ENCODE results near the gene VWA5B1. TPM values are rescaled to one million over a fixed set of nuclear protein-coding genes. Genes with fewer than 3 reads are reported as not detected.

VWA5B1 gene
- total RNA-seq, 1 experiment from 2014 or later, result 0.10 TPM

- H3K27me3 ChIP-seq (ENCODE audit: control insufficient read depth, insufficient read depth, low read length), result peaks cover 3% of the 10 kb centered on the region; the same call in 1 of the 2 replicates
- H3K4me3 ChIP-seq (ENCODE audit: insufficient read depth, low read depth, low read length), result no peak overlapping the region
- no peaks in the 10 kb centered on the region for H3K36me3 ChIP-seq (replicated peaks; ENCODE audit: control insufficient read depth, insufficient read depth, low read length)
- DNase-seq, result no peak
These were observed 64.6 kb downstream of the VWA5B1 start for GRCh38 chr1:20355101-20355827.

- no peak overlapping the region for H3K4me3 ChIP-seq (ENCODE audit: insufficient read depth, low read depth, low read length)
- peaks cover 4% of the 10 kb centered on the region; the same call in 1 of the 2 replicates for H3K27me3 ChIP-seq (ENCODE audit: control insufficient read depth, insufficient read depth, low read length)
- H3K36me3 ChIP-seq (replicated peaks; ENCODE audit: control insufficient read depth, insufficient read depth, low read length), result no peaks in the 10 kb centered on the region
- DNase-seq, result no peak
These were observed 65.4 kb downstream of the VWA5B1 start for GRCh38 chr1:20355828-20356735.

GRCh38 chr1:20356850-20357459, 66.3 kb downstream of the VWA5B1 start:
- Histone ChIP-seq H3K36me3 (replicated peaks; ENCODE audit: control insufficient read depth, insufficient read depth, low read length) (no peaks in the 10 kb centered on the region), H3K27me3 (ENCODE audit: control insufficient read depth, insufficient read depth, low read length) (peaks cover 5% of the 10 kb centered on the region; the same call in 1 of the 2 replicates), H3K4me3 (ENCODE audit: insufficient read depth, low read depth, low read length) (no peak overlapping the region)
- DNase-seq, result no peak

- DNase-seq, result no peak
- Histone ChIP-seq H3K4me3 (ENCODE audit: insufficient read depth, low read depth, low read length) (no peak overlapping the region), H3K27me3 (ENCODE audit: control insufficient read depth, insufficient read depth, low read length) (peaks cover 12% of the 10 kb centered on the region; the same call in 1 of the 2 replicates), H3K36me3 (replicated peaks; ENCODE audit: control insufficient read depth, insufficient read depth, low read length) (no peaks in the 10 kb centered on the region)
These were observed 67.1 kb downstream of the VWA5B1 start for GRCh38 chr1:20357796-20358195.

GRCh38 chr1:20358761-20359263, 68.1 kb downstream of the VWA5B1 start:
- H3K27me3 ChIP-seq (ENCODE audit: control insufficient read depth, insufficient read depth, low read length), result peaks cover 19% of the 10 kb centered on the region; the same call in 1 of the 2 replicates
- no peak overlapping the region for H3K4me3 ChIP-seq (ENCODE audit: insufficient read depth, low read depth, low read length)
- DNase-seq, result no peak
- H3K36me3 ChIP-seq (replicated peaks; ENCODE audit: control insufficient read depth, insufficient read depth, low read length), result no peaks in the 10 kb centered on the region

GRCh38 chr1:20359451-20360330, 69.0 kb downstream of the VWA5B1 start:
- H3K27me3 ChIP-seq (ENCODE audit: control insufficient read depth, insufficient read depth, low read length), result peaks cover 26% of the 10 kb centered on the region

GRCh38 chr1:20361401-20361800, 70.7 kb downstream of the VWA5B1 start:
- no peaks in the 10 kb centered on the region for H3K36me3 ChIP-seq (replicated peaks; ENCODE audit: control insufficient read depth, insufficient read depth, low read length)
- peaks cover 43% of the 10 kb centered on the region for H3K27me3 ChIP-seq (ENCODE audit: control insufficient read depth, insufficient read depth, low read length)
- no peak overlapping the region for H3K4me3 ChIP-seq (ENCODE audit: insufficient read depth, low read depth, low read length)
- no peak for DNase-seq

More at GRCh38 chr1:20359451-20360330, 69.0 kb downstream of the VWA5B1 start:
- Histone ChIP-seq H3K36me3 (replicated peaks; ENCODE audit: control insufficient read depth, insufficient read depth, low read length) (no peaks in the 10 kb centered on the region), H3K4me3 (ENCODE audit: insufficient read depth, low read depth, low read length) (no peak overlapping the region)
- DNase-seq, result no peak

GRCh38 chr1:20361805-20362381, 71.2 kb downstream of the VWA5B1 start:
- H3K36me3 ChIP-seq (replicated peaks; ENCODE audit: control insufficient read depth, insufficient read depth, low read length), result no peaks in the 10 kb centered on the region
- no peak overlapping the region for H3K4me3 ChIP-seq (ENCODE audit: insufficient read depth, low read depth, low read length)
- H3K27me3 ChIP-seq (ENCODE audit: control insufficient read depth, insufficient read depth, low read length), result peaks cover 48% of the 10 kb centered on the region
- peak; percentile 92 for DNase-seq

GRCh38 chr1:20362856-20363255, 72.2 kb downstream of the VWA5B1 start:
- H3K4me3 ChIP-seq (ENCODE audit: insufficient read depth, low read depth, low read length), result no peak overlapping the region
- no peaks in the 10 kb centered on the region for H3K36me3 ChIP-seq (replicated peaks; ENCODE audit: control insufficient read depth, insufficient read depth, low read length)
- DNase-seq, result no peak
- peaks cover 58% of the 10 kb centered on the region for H3K27me3 ChIP-seq (ENCODE audit: control insufficient read depth, insufficient read depth, low read length)

GRCh38 chr1:20365421-20366055, 74.9 kb downstream of the VWA5B1 start:
- Histone ChIP-seq H3K4me3 (ENCODE audit: insufficient read depth, low read depth, low read length) (peak overlapping the region; percentile 56; the same call in 1 of the 2 replicates), H3K27me3 (ENCODE audit: control insufficient read depth, insufficient read depth, low read length) (peaks cover 75% of the 10 kb centered on the region), H3K36me3 (replicated peaks; ENCODE audit: control insufficient read depth, insufficient read depth, low read length) (no peaks in the 10 kb centered on the region)
- DNase-seq, result no peak

GRCh38 chr1:20366056-20366462, 75.4 kb downstream of the VWA5B1 start:
- Histone ChIP-seq H3K36me3 (replicated peaks; ENCODE audit: control insufficient read depth, insufficient read depth, low read length) (no peaks in the 10 kb centered on the region), H3K27me3 (ENCODE audit: control insufficient read depth, insufficient read depth, low read length) (peaks cover 77% of the 10 kb centered on the region), H3K4me3 (ENCODE audit: insufficient read depth, low read depth, low read length) (peak overlapping the region; percentile 56)
- DNase-seq, result peak; percentile 81

GRCh38 chr1:20366463-20367115, 75.9 kb downstream of the VWA5B1 start:
- H3K27me3 ChIP-seq (ENCODE audit: control insufficient read depth, insufficient read depth, low read length), result peaks cover 80% of the 10 kb centered on the region
- H3K4me3 ChIP-seq (ENCODE audit: insufficient read depth, low read depth, low read length), result peak overlapping the region; percentile 56

More at GRCh38 chr1:20366463-20367115, 75.9 kb downstream of the VWA5B1 start:
- peak; percentile 73 for DNase-seq
- no peaks in the 10 kb centered on the region for H3K36me3 ChIP-seq (replicated peaks; ENCODE audit: control insufficient read depth, insufficient read depth, low read length)

All from H7 (cell line).